HUES64 (cell line): ENCODE measurements around the gene SLC5A2.
A peak's percentile ranks its signal among the peaks of the same experiment; 100 is the strongest.

Experiments
- H3K27ac ChIP-seq: 2 replicates; pipeline ENCODE4 v1.7.0; 2013; ENCODE audit warnings: low read depth, low read length, inconsistent platforms
- H3K27me3 ChIP-seq: 2 replicates; pipeline ENCODE4 v1.6.1; 2013; ENCODE audit warnings: mild to moderate bottlenecking, low read length; ENCODE audit not compliant: insufficient read depth
- H3K36me3 ChIP-seq: 2 replicates; pipeline ENCODE4 v1.6.1; 2013; ENCODE audit warnings: mild to moderate bottlenecking, low read length; ENCODE audit not compliant: insufficient read depth
- H3K4me1 ChIP-seq: 2 replicates; pipeline ENCODE4 v1.6.1; 2013; ENCODE audit warnings: mild to moderate bottlenecking, low read length, moderate library complexity; ENCODE audit not compliant: insufficient read depth
- H3K4me3 ChIP-seq: 2 replicates; pipeline ENCODE4 v1.5.1; 2013; ENCODE audit warnings: mild to moderate bottlenecking, low read length, moderate library complexity
- H3K9ac ChIP-seq: 2 replicates; pipeline ENCODE4 v1.6.1; 2013; ENCODE audit warnings: mild to moderate bottlenecking, low read depth, low read length
- H3K9me3 ChIP-seq: 2 replicates; pipeline ENCODE4 v1.6.1; 2013; ENCODE audit warnings: low read depth, low read length; ENCODE audit not compliant: insufficient read depth
- WGBS: fragments of 150-250, 120-280 bp; methylation state at CpG from one replicate; pipeline ENCODE4 v1.1.7; 2013; ENCODE audit warnings: missing lambda C conversion rate; 5-methylcytosine and 5-hydroxymethylcytosine counted together

The SLC5A2 gene

GRCh38 chr16:31471875-31472708 is 10.8 kb upstream of the SLC5A2 start, which contains the start of gene TGFB1I1:
TSS of gene TGFB1I1 (plus strand) at chr16:31472152. CDS start at chr16:31472189, 37 bp downstream.
- Histone ChIP-seq H3K9ac (peak within 1 kb of the TSS; percentile 49; the same call in 1 of the 2 replicates), H3K9me3 (no peaks in the 10 kb centered on the region), H3K27ac (no peak within 1 kb of the TSS), H3K27me3 (peaks cover 47% of the 10 kb centered on the region), H3K36me3 (peaks cover 6% of the 10 kb centered on the region; the same call in 1 of the 2 replicates), H3K4me1 (0 out of 2 replicates have a peak, but pooled peaks cover 3% of the 10 kb centered on the region), H3K4me3 (peak within 1 kb of the TSS; percentile 66)
- WGBS: under 1% methylated on average over 51 of the region's 63 CpGs

GRCh38 chr16:31472709-31473203 is 10.2 kb upstream of the SLC5A2 start:
- Histone ChIP-seq H3K4me1 (0 out of 2 replicates have a peak, but pooled peaks cover 3% of the 10 kb centered on the region), H3K27ac (no peak overlapping the region), H3K36me3 (0 out of 2 replicates have a peak, but pooled peaks cover 4% of the 10 kb centered on the region), H3K4me3 (peak overlapping the region; percentile 66), H3K27me3 (peaks cover 47% of the 10 kb centered on the region), H3K9me3 (no peaks in the 10 kb centered on the region), H3K9ac (no peak overlapping the region)
- 51% methylated on average over 20 of the region's 20 CpGs for WGBS

- Histone ChIP-seq H3K36me3 (0 out of 2 replicates have a peak, but pooled peaks cover 4% of the 10 kb centered on the region), H3K27ac (no peak overlapping the region), H3K4me3 (no peak overlapping the region), H3K4me1 (0 out of 2 replicates have a peak, but pooled peaks cover 3% of the 10 kb centered on the region), H3K9ac (no peak overlapping the region), H3K27me3 (peaks cover 47% of the 10 kb centered on the region), H3K9me3 (no peaks in the 10 kb centered on the region)
- 91% methylated on average over 17 of the region's 17 CpGs for WGBS
Measured at GRCh38 chr16:31473264-31473984, 9.5 kb upstream of the SLC5A2 start.

GRCh38 chr16:31474173-31474714 is 8.7 kb upstream of the SLC5A2 start:
- H3K9me3 ChIP-seq: no peaks in the 10 kb centered on the region
- no peak overlapping the region for H3K9ac ChIP-seq
- H3K27me3 ChIP-seq: peaks cover 51% of the 10 kb centered on the region
- WGBS: 91% methylated on average over 12 of the region's 12 CpGs
- H3K36me3 ChIP-seq: 0 out of 2 replicates have a peak, but pooled peaks cover 4% of the 10 kb centered on the region
- no peak overlapping the region for H3K27ac ChIP-seq
- H3K4me1 ChIP-seq: 0 out of 2 replicates have a peak, but pooled peaks cover 3% of the 10 kb centered on the region
- no peak overlapping the region for H3K4me3 ChIP-seq

- H3K4me3 ChIP-seq: no peak overlapping the region
- WGBS: 95% methylated on average over 12 of the region's 12 CpGs
- no peaks in the 10 kb centered on the region for H3K9me3 ChIP-seq
- H3K27ac ChIP-seq: no peak overlapping the region
- H3K4me1 ChIP-seq: 0 out of 2 replicates have a peak, but pooled peaks cover 3% of the 10 kb centered on the region
- peaks cover 54% of the 10 kb centered on the region for H3K27me3 ChIP-seq
- H3K9ac ChIP-seq: no peak overlapping the region
- H3K36me3 ChIP-seq: 0 out of 2 replicates have a peak, but pooled peaks cover 4% of the 10 kb centered on the region
Measured at GRCh38 chr16:31474773-31475738, 7.9 kb upstream of the SLC5A2 start.

GRCh38 chr16:31475946-31476302 is 7.0 kb upstream of the SLC5A2 start:
- 83% methylated on average over 26 of the region's 26 CpGs for WGBS
- Histone ChIP-seq H3K27me3 (peaks cover 53% of the 10 kb centered on the region), H3K9ac (no peak overlapping the region), H3K27ac (no peak overlapping the region), H3K4me1 (0 out of 2 replicates have a peak, but pooled peaks cover 3% of the 10 kb centered on the region), H3K4me3 (peak overlapping the region; percentile 64; the same call in 1 of the 2 replicates), H3K9me3 (no peaks in the 10 kb centered on the region), H3K36me3 (0 out of 2 replicates have a peak, but pooled peaks cover 4% of the 10 kb centered on the region)

GRCh38 chr16:31476303-31477219 is 6.4 kb upstream of the SLC5A2 start:
- peaks cover 51% of the 10 kb centered on the region for H3K27me3 ChIP-seq

GRCh38 chr16:31477220-31478216 is 5.4 kb upstream of the SLC5A2 start:
- no peaks in the 10 kb centered on the region for H3K9me3 ChIP-seq
- H3K36me3 ChIP-seq: 0 out of 2 replicates have a peak, but pooled peaks cover 4% of the 10 kb centered on the region
- H3K4me3 ChIP-seq: peak overlapping the region; percentile 59
- peaks cover 53% of the 10 kb centered on the region for H3K27me3 ChIP-seq
- no peaks in the 10 kb centered on the region for H3K4me1 ChIP-seq
- no peak overlapping the region for H3K27ac ChIP-seq
- H3K9ac ChIP-seq: no peak overlapping the region
- 79% methylated on average over 67 of the region's 67 CpGs for WGBS

More at GRCh38 chr16:31476303-31477219, 6.4 kb upstream of the SLC5A2 start:
- WGBS: 84% methylated on average over 68 of the region's 68 CpGs
- H3K27ac ChIP-seq: no peak overlapping the region
- H3K9me3 ChIP-seq: no peaks in the 10 kb centered on the region
- H3K9ac ChIP-seq: no peak overlapping the region
- H3K4me3 ChIP-seq: peak overlapping the region; percentile 64
- H3K4me1 ChIP-seq: 0 out of 2 replicates have a peak, but pooled peaks cover under 1% of the 10 kb centered on the region
- 0 out of 2 replicates have a peak, but pooled peaks cover 4% of the 10 kb centered on the region for H3K36me3 ChIP-seq
